Embryonic facial prominence (tissue), 1 donor: ENCODE data around the gene SSC4D.

Experiments used
- DNase-seq: peaks from one replicate; pipeline ENCODE4 v3.0.0-alpha.2; 2016; ENCODE audit errors: extremely low spot score

Gene SSC4D

GRCh38 chr7:76354516-76354915, 55.0 kb downstream of the SSC4D start:
- DNase-seq, result no peak

- DNase-seq, result no peak
These were observed 55.8 kb downstream of the SSC4D start for GRCh38 chr7:76353744-76354143.

GRCh38 chr7:76352193-76352592, 57.3 kb downstream of the SSC4D start:
- no peak for DNase-seq

- no peak for DNase-seq
These were observed 58.1 kb downstream of the SSC4D start for GRCh38 chr7:76351372-76351771.

GRCh38 chr7:76349313-76349885, 60.1 kb downstream of the SSC4D start:
- no peak for DNase-seq

- no peak for DNase-seq
These were observed 61.8 kb downstream of the SSC4D start for GRCh38 chr7:76347710-76348109.

- DNase-seq, result no peak
These were observed 62.7 kb downstream of the SSC4D start for GRCh38 chr7:76346778-76347177.

- no peak for DNase-seq
These were observed 63.4 kb downstream of the SSC4D start for GRCh38 chr7:76346097-76346496.

GRCh38 chr7:76343931-76344321, 65.6 kb downstream of the SSC4D start:
- no peak for DNase-seq

GRCh38 chr7:76343294-76343930, 66.1 kb downstream of the SSC4D start:
- DNase-seq, result no peak

GRCh38 chr7:76342222-76342621, 67.3 kb downstream of the SSC4D start:
- no peak for DNase-seq

GRCh38 chr7:76340617-76341131, 68.8 kb downstream of the SSC4D start:
- DNase-seq, result no peak
